Measurements from ENCODE around the gene GPRASP1. TPM values are rescaled to one million over a fixed set of nuclear protein-coding genes. Genes with fewer than 3 reads are reported as not detected.

The GPRASP1 gene
- total RNA-seq, 1 experiment from 2014 or later: 3.2 TPM

GRCh38 chrX:102696306-102696705, 45.0 kb downstream of the GPRASP1 start:
- CTCF ChIA-PET: no interaction called here
- Histone ChIP-seq H3K4me3 (ENCODE audit: low read depth, low read length, poor library complexity, severe bottlenecking) (no peak overlapping the region), H3K4me1 (ENCODE audit: insufficient read depth, low read length, poor library complexity, severe bottlenecking) (no peaks in the 10 kb centered on the region), H3K27ac (ENCODE audit: low read depth, low read length, poor library complexity, severe bottlenecking) (no peak overlapping the region), H3K9me3 (ENCODE audit: low read depth, low read length, poor library complexity, severe bottlenecking) (no peaks in the 10 kb centered on the region), H3K27me3 (replicated peaks; ENCODE audit: insufficient read depth, low read depth, low read length, poor library complexity) (no peaks in the 10 kb centered on the region), H3K36me3 (ENCODE audit: insufficient read depth, low read length, poor library complexity, severe bottlenecking) (no peaks in the 10 kb centered on the region)
- POLR2A ChIA-PET (ENCODE audit: low non-redundant PET): no interaction called here
- TF ChIP-seq EZH2 (IDR thresholded peaks at IDR 0.05; ENCODE audit: borderline replicate concordance, low read depth, low read length, poor library complexity, severe bottlenecking) (no peak), CTCF (conservative IDR thresholded peaks at IDR 0.05; ENCODE audit: low read depth, low read length) (no peak)
- intact Hi-C loops (cut with micrococcal nuclease; ENCODE audit: unreplicated experiment): no loop called here
- BruUV-seq (replicated peaks): no TSS peak
- no peak for DNase-seq (ENCODE audit: low spot score)

GRCh38 chrX:102697494-102697893, 46.2 kb downstream of the GPRASP1 start:
- BruUV-seq (replicated peaks): no TSS peak

More at GRCh38 chrX:102697494-102697893, 46.2 kb downstream of the GPRASP1 start:
- no peaks in the 10 kb centered on the region for H3K27me3 ChIP-seq (replicated peaks; ENCODE audit: insufficient read depth, low read depth, low read length, poor library complexity)
- no peaks in the 10 kb centered on the region for H3K9me3 ChIP-seq (ENCODE audit: low read depth, low read length, poor library complexity, severe bottlenecking)
- no peaks in the 10 kb centered on the region for H3K4me1 ChIP-seq (ENCODE audit: insufficient read depth, low read length, poor library complexity, severe bottlenecking)
- ChIA-PET CTCF (no interaction called here), POLR2A (ENCODE audit: low non-redundant PET) (no interaction called here)
- intact Hi-C loops (cut with micrococcal nuclease; ENCODE audit: unreplicated experiment): no loop called here
- no peaks in the 10 kb centered on the region for H3K36me3 ChIP-seq (ENCODE audit: insufficient read depth, low read length, poor library complexity, severe bottlenecking)
- H3K4me3 ChIP-seq (ENCODE audit: low read depth, low read length, poor library complexity, severe bottlenecking): no peak overlapping the region
- DNase-seq (ENCODE audit: low spot score): no peak
- no peak overlapping the region for H3K27ac ChIP-seq (ENCODE audit: low read depth, low read length, poor library complexity, severe bottlenecking)
- TF ChIP-seq CTCF (conservative IDR thresholded peaks at IDR 0.05; ENCODE audit: low read depth, low read length): no peak
- TF ChIP-seq EZH2 (IDR thresholded peaks at IDR 0.05; ENCODE audit: borderline replicate concordance, low read depth, low read length, poor library complexity, severe bottlenecking): no peak

Other genes starting within 250 kb of the GPRASP1 start
- not detected in 2 replicates for gene NXF2B, start 211.5 kb upstream of the GPRASP1 start, total RNA-seq (2021)
- gene TCP11X2, start 179.7 kb upstream of the GPRASP1 start, total RNA-seq (2021): not detected in 2 replicates
- gene TMSB15A, start 134.7 kb upstream of the GPRASP1 start, total RNA-seq (2021): 72.7 and 78.3 TPM in 2 replicates
- gene ARMCX5, start 52.0 kb upstream of the GPRASP1 start, total RNA-seq (2021): 14.4 and 15.2 TPM in 2 replicates
- 9.9 and 14.8 TPM in 2 replicates for gene GPRASP2, start 61.0 kb downstream of the GPRASP1 start, total RNA-seq (2021)
- gene GPRASP3, start 69.3 kb downstream of the GPRASP1 start, total RNA-seq (2021): 7.8 and 8.3 TPM in 2 replicates

Measured in A673 (cell line).